ENCODE measurements around the gene RASGRP2. TPM values are rescaled to one million over a fixed set of nuclear protein-coding genes. Genes with fewer than 3 reads are reported as not detected.

The RASGRP2 gene
- total RNA-seq, 1 experiment from 2014 or later = 26.9 TPM

DNA sequence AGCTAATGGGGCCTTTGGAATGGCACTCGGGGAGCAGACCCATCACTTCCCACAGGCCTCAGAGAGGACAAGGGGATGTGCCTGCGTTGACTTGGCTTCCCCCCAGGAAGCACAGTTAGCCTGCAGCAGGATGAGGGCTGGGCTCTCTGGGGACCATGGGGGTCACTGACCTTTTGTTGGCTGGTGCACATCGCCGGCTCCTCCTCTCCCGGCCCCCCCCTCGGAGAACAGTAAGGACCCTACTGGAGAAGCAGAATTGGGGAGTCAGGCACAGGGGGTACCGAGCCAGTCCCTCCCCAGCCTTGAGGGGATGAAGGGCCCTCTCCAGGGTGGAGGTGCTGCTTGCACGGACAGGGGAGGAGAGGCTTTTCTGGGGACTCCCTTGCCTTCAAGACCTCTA, 53.7 kb downstream of the RASGRP2 start:
- Histone ChIP-seq H3T11ph (ENCODE audit: low read length) (no peak overlapping the region), H3K23me2 (ENCODE audit: insufficient read length, low read depth, low read length, poor library complexity, severe bottlenecking) (peaks cover 2% of the 10 kb centered on the region), H3K9ac (ENCODE audit: extremely low read depth, insufficient read length, low read length) (no peak overlapping the region), H2BK5ac (ENCODE audit: insufficient read length, low read length) (no peak overlapping the region), H3K27ac (ENCODE audit: insufficient read length, low read depth, low read length) (no peak overlapping the region), H3K4me1 (ENCODE audit: insufficient read depth, low read length) (no peaks in the 10 kb centered on the region), H3K9me3 (ENCODE audit: control insufficient read depth, low read depth, low read length) (no peaks in the 10 kb centered on the region), H3K27me3 (ENCODE audit: insufficient read depth, low read length) (no peaks in the 10 kb centered on the region), H3K56ac (ENCODE audit: insufficient read length, low read depth, low read length) (no peak overlapping the region), H3K79me1 (ENCODE audit: insufficient read depth, low read depth, low read length, poor library complexity, severe bottlenecking) (no peaks in the 10 kb centered on the region), H3K4ac (ENCODE audit: low read depth, low read length) (no peak overlapping the region), H4K5ac (ENCODE audit: insufficient read length, low read depth, low read length) (no peak overlapping the region), H4K8ac (replicated peaks; ENCODE audit: insufficient read length, low read depth, low read length) (no peak overlapping the region), H3K79me2 (ENCODE audit: insufficient read depth, low read length) (no peaks in the 10 kb centered on the region), H3K23ac (ENCODE audit: insufficient read length, low read depth, low read length) (no peak overlapping the region), H2BK20ac (ENCODE audit: low read depth, low read length, poor library complexity, severe bottlenecking) (no peak overlapping the region), H3K18ac (ENCODE audit: insufficient read length, low read depth, low read length) (no peak overlapping the region), H4K91ac (ENCODE audit: insufficient read length, low read depth, low read length) (no peak overlapping the region), H2BK12ac (ENCODE audit: insufficient read length, low read depth, low read length) (no peak overlapping the region), H3K14ac (ENCODE audit: insufficient read depth, low read length) (no peak overlapping the region), H3K4me2 (ENCODE audit: insufficient read depth, insufficient read length, low read length) (no peak overlapping the region), H2BK120ac (ENCODE audit: low read depth, low read length, poor library complexity, severe bottlenecking) (no peak overlapping the region), H2AK5ac (ENCODE audit: insufficient read length, low read length) (no peak overlapping the region), H4K20me1 (ENCODE audit: control insufficient read depth, insufficient read depth, insufficient read length) (no peaks in the 10 kb centered on the region), H2BK15ac (ENCODE audit: low read depth, low read length) (no peak overlapping the region; the same call in 1 of the 2 replicates), H2AFZ (ENCODE audit: low read length) (no peak overlapping the region)
- peaks cover 23 to 40% of the 10 kb centered on the region in 2 experiments for H3K4me1 Mint-ChIP-seq
- WGBS (ENCODE audit: extremely low coverage, insufficient read length, low lambda C conversion rate) = no CpG with 5 or more reads among the region's 8 CpGs
- H3K9me3 Mint-ChIP-seq = no peaks in the 10 kb centered on the region
- H3K27ac Mint-ChIP-seq = no peak overlapping the region
- peaks cover 58% of the 10 kb centered on the region for H3K27me3 Mint-ChIP-seq (ENCODE audit: low read depth)
- H3K36me3 Mint-ChIP-seq (ENCODE audit: insufficient read depth in 1 of 3, low read depth in 3 of 3) = no peaks in the 10 kb centered on the region
- TF ChIP-seq CTCF (conservative IDR thresholded peaks at IDR 0.05) = no peak
- no peak overlapping the region for H3K4me3 Mint-ChIP-seq
- no peak for DNase-seq
